ENCODE measurements around the gene MUCL3. TPM values are rescaled to one million over a fixed set of nuclear protein-coding genes. Genes with fewer than 3 reads are reported as not detected.

MUCL3 gene
- total and polyA plus RNA-seq, 8 donors, result 0.04 to 5.6 (median 0.64) TPM; not detected in 4

GRCh38 chr6:30938730-30939129 lies 2.0 kb upstream of the MUCL3 start:
- H3K27ac ChIP-seq, result peak overlapping the region in 1 of 4 donors; percentile 13
- intact Hi-C loops (cut with DNase I), result loop anchor here in 1 of 3 donors (10.0 kb wide), 1 partner anchor 126 kb away; no protein-coding TSS in a partner anchor
- H3K4me3 ChIP-seq, result no peak overlapping the region
- no peaks in the 10 kb centered on the region for H3K9me3 ChIP-seq
- TF ChIP-seq CTCF (IDR thresholded peaks at IDR 0.05), result no peak
- no peaks in the 10 kb centered on the region for H3K27me3 ChIP-seq
- FAIRE-seq (no peak), ATAC-seq (peak; percentile 32 to 60 (median 48)), DNase-seq (no peak)
- WGBS, 2 donors, result 42 to 46% methylated on average over 4 of the region's 4 CpGs
- no peaks in the 10 kb centered on the region for H3K4me1 ChIP-seq
- H3K36me3 ChIP-seq, result no peaks in the 10 kb centered on the region

GRCh38 chr6:30939473-30939872 lies 1.3 kb upstream of the MUCL3 start:
- Histone ChIP-seq H3K9me3 (no peaks in the 10 kb centered on the region), H3K36me3 (no peaks in the 10 kb centered on the region), H3K4me3 (no peak overlapping the region), H3K27ac (no peak overlapping the region), H3K4me1 (no peaks in the 10 kb centered on the region), H3K27me3 (no peaks in the 10 kb centered on the region)
- no peak for TF ChIP-seq CTCF (IDR thresholded peaks at IDR 0.05)
- ATAC-seq (peak; percentile 58 to 77 (median 69)), DNase-seq (peak in 2 of 6 donors; percentile 28 to 47), FAIRE-seq (no peak)
- WGBS, 2 donors, result 35 to 37% methylated on average over 3 of the region's 3 CpGs
- intact Hi-C loops (cut with DNase I), result loop anchor here in 1 of 3 donors (10.0 kb wide), 1 partner anchor 125 kb away; no protein-coding TSS in a partner anchor

- peak in 5 of 6 donors; percentile 60 to 82 (median 73) for DNase-seq
- ATAC-seq, result peak; percentile 78 to 91 (median 82)
- WGBS, 2 donors, result 12 to 14% methylated on average over 14 to 15 of the region's 15 CpGs
- peak in 1 of 4 donors; percentile 18 for TF ChIP-seq CTCF (IDR thresholded peaks at IDR 0.05)
- Histone ChIP-seq H3K36me3 (no peaks in the 10 kb centered on the region), H3K4me1 (no peaks in the 10 kb centered on the region), H3K4me3 (no peak overlapping the region), H3K27me3 (no peaks in the 10 kb centered on the region), H3K9me3 (no peaks in the 10 kb centered on the region), H3K27ac (no peak overlapping the region)
- intact Hi-C loops (cut with DNase I), result no loop called here
- FAIRE-seq, result no peak
Measured at GRCh38 chr6:30942338-30943060, 1.7 kb downstream of the MUCL3 start.

- no peak for TF ChIP-seq CTCF (IDR thresholded peaks at IDR 0.05)
- WGBS, 2 donors, result 79 to 94% methylated on average over 4 of the region's 4 CpGs
- Histone ChIP-seq H3K4me3 (no peak overlapping the region), H3K4me1 (no peaks in the 10 kb centered on the region), H3K27ac (no peak overlapping the region), H3K27me3 (no peaks in the 10 kb centered on the region), H3K36me3 (no peaks in the 10 kb centered on the region), H3K9me3 (no peaks in the 10 kb centered on the region)
- DNase-seq (no peak), FAIRE-seq (no peak), ATAC-seq (no peak)
- intact Hi-C loops (cut with DNase I), result no loop called here
Measured at GRCh38 chr6:30944051-30944450, 3.3 kb downstream of the MUCL3 start.

GRCh38 chr6:30945281-30945680 lies 4.5 kb downstream of the MUCL3 start:
- intact Hi-C loops (cut with DNase I), result no loop called here
- no peaks in the 10 kb centered on the region for H3K27me3 ChIP-seq
- H3K27ac ChIP-seq, result no peak overlapping the region
- no peak for TF ChIP-seq CTCF (IDR thresholded peaks at IDR 0.05)
- no peaks in the 10 kb centered on the region for H3K9me3 ChIP-seq
- FAIRE-seq (no peak), DNase-seq (no peak), ATAC-seq (no peak)
- no peaks in the 10 kb centered on the region for H3K36me3 ChIP-seq
- WGBS, 2 donors, result 73 to 91% methylated on average over 5 of the region's 5 CpGs
- no peaks in the 10 kb centered on the region for H3K4me1 ChIP-seq
- H3K4me3 ChIP-seq, result no peak overlapping the region
